ENCODE results near the gene SORCS2. TPM values are rescaled to one million over a fixed set of nuclear protein-coding genes. Genes with fewer than 3 reads are reported as not detected.

The SORCS2 gene
- total RNA-seq, 2 donors from 2014 or later: 0.54 to 0.74 TPM

- Histone ChIP-seq H3K9ac (ENCODE audit: low read depth in 2 of 2, low read length in 2 of 2) (no peak overlapping the region), H3K9me3 (no peaks in the 10 kb centered on the region), H3K36me3 (no peaks in the 10 kb centered on the region), H3K4me1 (no peaks in the 10 kb centered on the region), H3K4me3 (no peak overlapping the region), H3K27me3 (no peaks in the 10 kb centered on the region), H3K27ac (no peak overlapping the region)
- no peak for DNase-seq
- intact Hi-C loops (cut with DNase I): no loop called here
- no peak for TF ChIP-seq CTCF (IDR thresholded peaks at IDR 0.05)
Measured at GRCh38 chr4:7252510-7253340, 60.4 kb downstream of the SORCS2 start.

GRCh38 chr4:7253341-7253700 is 61.0 kb downstream of the SORCS2 start:
- intact Hi-C loops (cut with DNase I): no loop called here
- H3K4me3 ChIP-seq: no peak overlapping the region
- H3K9me3 ChIP-seq: no peaks in the 10 kb centered on the region
- H3K9ac ChIP-seq (ENCODE audit: low read depth in 2 of 2, low read length in 2 of 2): no peak overlapping the region
- no peaks in the 10 kb centered on the region for H3K4me1 ChIP-seq
- H3K36me3 ChIP-seq: no peaks in the 10 kb centered on the region
- H3K27ac ChIP-seq: no peak overlapping the region
- TF ChIP-seq CTCF (IDR thresholded peaks at IDR 0.05): no peak
- no peaks in the 10 kb centered on the region for H3K27me3 ChIP-seq
- DNase-seq: no peak

- Histone ChIP-seq H3K27me3 (no peaks in the 10 kb centered on the region), H3K36me3 (no peaks in the 10 kb centered on the region), H3K27ac (no peak overlapping the region), H3K9me3 (no peaks in the 10 kb centered on the region), H3K4me1 (no peaks in the 10 kb centered on the region), H3K4me3 (no peak overlapping the region), H3K9ac (ENCODE audit: low read depth in 2 of 2, low read length in 2 of 2) (no peak overlapping the region)
- no peak for TF ChIP-seq CTCF (IDR thresholded peaks at IDR 0.05)
- no peak for DNase-seq
- intact Hi-C loops (cut with DNase I): no loop called here
Measured at GRCh38 chr4:7253837-7254236, 61.5 kb downstream of the SORCS2 start.

- H3K27ac ChIP-seq: no peak overlapping the region
- H3K9me3 ChIP-seq: no peaks in the 10 kb centered on the region
- no peak overlapping the region for H3K4me3 ChIP-seq
- H3K36me3 ChIP-seq: no peaks in the 10 kb centered on the region
- H3K4me1 ChIP-seq: no peaks in the 10 kb centered on the region
- TF ChIP-seq CTCF (IDR thresholded peaks at IDR 0.05): no peak
- H3K9ac ChIP-seq (ENCODE audit: low read depth in 2 of 2, low read length in 2 of 2): no peak overlapping the region
- no peak for DNase-seq
- no peaks in the 10 kb centered on the region for H3K27me3 ChIP-seq
- intact Hi-C loops (cut with DNase I): no loop called here
Measured at GRCh38 chr4:7254736-7255487, 62.6 kb downstream of the SORCS2 start.

- Histone ChIP-seq H3K9me3 (no peaks in the 10 kb centered on the region), H3K4me1 (no peaks in the 10 kb centered on the region), H3K4me3 (no peak overlapping the region), H3K27me3 (no peaks in the 10 kb centered on the region), H3K27ac (no peak overlapping the region), H3K9ac (ENCODE audit: low read depth in 2 of 2, low read length in 2 of 2) (no peak overlapping the region), H3K36me3 (no peaks in the 10 kb centered on the region)
- no peak for TF ChIP-seq CTCF (IDR thresholded peaks at IDR 0.05)
- intact Hi-C loops (cut with DNase I): no loop called here
- DNase-seq: no peak
Measured at GRCh38 chr4:7255488-7255881, 63.1 kb downstream of the SORCS2 start.
